ENCODE results near the gene POLA2.
A peak's percentile ranks its signal among the peaks of the same experiment; 100 is the strongest.

The POLA2 gene

DNA sequence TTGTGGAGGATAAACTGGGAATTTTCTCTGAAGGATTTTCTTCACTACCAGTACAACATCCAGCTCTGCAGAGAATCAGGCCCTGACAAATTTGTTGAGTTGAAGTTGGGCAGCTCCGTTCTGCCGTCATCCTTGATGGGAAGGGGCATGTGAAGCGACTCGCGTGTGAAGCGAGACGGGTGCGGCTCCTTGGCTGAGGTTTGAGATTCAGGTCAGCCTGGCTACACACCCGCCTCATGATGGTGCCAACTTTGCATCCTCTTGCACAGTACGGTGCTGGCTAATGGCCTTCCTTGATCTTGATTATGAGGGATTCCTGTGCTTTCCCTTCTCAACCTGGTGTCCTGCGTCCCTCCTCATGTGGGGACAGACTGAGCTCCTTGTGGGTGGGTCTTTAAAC is 33.2 kb downstream of the POLA2 start:
- Mint-ChIP-seq H3K36me3 (ENCODE audit: low read depth) (peaks cover 54% of the 10 kb centered on the region), H3K4me1 (peaks cover 6% of the 10 kb centered on the region), H3K9me3 (no peaks in the 10 kb centered on the region), H3K27ac (peak overlapping the region; percentile 20), H3K4me3 (no peak overlapping the region), H3K27me3 (ENCODE audit: low read depth, poor library complexity) (peaks cover 2% of the 10 kb centered on the region)
- no peak for DNase-seq
- TF ChIP-seq, protein P1, sequence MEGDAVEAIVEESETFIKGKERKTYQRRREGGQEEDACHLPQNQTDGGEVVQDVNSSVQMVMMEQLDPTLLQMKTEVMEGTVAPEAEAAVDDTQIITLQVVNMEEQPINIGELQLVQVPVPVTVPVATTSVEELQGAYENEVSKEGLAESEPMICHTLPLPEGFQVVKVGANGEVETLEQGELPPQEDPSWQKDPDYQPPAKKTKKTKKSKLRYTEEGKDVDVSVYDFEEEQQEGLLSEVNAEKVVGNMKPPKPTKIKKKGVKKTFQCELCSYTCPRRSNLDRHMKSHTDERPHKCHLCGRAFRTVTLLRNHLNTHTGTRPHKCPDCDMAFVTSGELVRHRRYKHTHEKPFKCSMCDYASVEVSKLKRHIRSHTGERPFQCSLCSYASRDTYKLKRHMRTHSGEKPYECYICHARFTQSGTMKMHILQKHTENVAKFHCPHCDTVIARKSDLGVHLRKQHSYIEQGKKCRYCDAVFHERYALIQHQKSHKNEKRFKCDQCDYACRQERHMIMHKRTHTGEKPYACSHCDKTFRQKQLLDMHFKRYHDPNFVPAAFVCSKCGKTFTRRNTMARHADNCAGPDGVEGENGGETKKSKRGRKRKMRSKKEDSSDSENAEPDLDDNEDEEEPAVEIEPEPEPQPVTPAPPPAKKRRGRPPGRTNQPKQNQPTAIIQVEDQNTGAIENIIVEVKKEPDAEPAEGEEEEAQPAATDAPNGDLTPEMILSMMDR (IDR thresholded peaks at IDR 0.05) = no peak

DNA sequence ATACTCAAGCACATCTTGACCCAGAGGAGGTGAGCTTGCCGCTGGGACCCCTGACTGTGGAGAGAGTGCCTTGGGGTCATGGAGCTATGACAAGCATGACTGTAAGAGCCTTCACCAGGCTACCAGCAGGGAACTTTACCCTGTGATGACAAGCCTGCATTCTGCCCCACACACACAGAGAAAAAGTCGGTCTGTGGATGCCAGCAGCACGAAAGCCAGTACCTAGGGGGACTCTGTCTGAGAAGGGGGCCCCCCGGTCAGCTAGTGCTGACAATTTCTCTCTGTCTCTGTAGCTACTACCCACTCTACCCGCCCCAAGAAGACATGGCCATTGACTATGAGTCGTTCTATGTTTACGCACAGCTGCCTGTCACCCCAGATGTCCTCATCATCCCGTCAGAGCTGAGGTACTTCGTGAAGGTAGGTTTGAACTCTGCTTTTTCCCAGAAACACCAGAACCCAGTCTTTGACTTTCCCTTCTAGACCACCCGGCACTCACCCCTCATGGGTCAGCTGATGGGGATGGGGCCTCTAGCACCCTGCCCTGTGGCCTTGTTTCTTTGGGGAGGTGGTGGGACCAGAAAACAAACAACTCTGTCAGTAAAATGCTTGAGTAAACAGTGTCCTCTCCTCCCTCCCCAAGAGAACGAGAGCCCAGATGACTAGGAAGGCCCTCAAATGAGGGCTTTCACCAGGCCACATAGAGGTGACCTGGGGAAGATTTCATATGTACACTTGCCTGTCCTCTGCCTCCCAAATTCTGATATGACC is 34.0 kb downstream of the POLA2 start:
- H3K4me3 Mint-ChIP-seq = no peak overlapping the region
- no peak for DNase-seq
- peaks cover 2% of the 10 kb centered on the region for H3K27me3 Mint-ChIP-seq (ENCODE audit: low read depth, poor library complexity)
- H3K4me1 Mint-ChIP-seq = peaks cover 9% of the 10 kb centered on the region
- H3K36me3 Mint-ChIP-seq (ENCODE audit: low read depth) = peaks cover 49% of the 10 kb centered on the region
- no peaks in the 10 kb centered on the region for H3K9me3 Mint-ChIP-seq
- H3K27ac Mint-ChIP-seq = peak overlapping the region; percentile 74
- TF ChIP-seq, protein P1 (IDR thresholded peaks at IDR 0.05) = no peak

DNA sequence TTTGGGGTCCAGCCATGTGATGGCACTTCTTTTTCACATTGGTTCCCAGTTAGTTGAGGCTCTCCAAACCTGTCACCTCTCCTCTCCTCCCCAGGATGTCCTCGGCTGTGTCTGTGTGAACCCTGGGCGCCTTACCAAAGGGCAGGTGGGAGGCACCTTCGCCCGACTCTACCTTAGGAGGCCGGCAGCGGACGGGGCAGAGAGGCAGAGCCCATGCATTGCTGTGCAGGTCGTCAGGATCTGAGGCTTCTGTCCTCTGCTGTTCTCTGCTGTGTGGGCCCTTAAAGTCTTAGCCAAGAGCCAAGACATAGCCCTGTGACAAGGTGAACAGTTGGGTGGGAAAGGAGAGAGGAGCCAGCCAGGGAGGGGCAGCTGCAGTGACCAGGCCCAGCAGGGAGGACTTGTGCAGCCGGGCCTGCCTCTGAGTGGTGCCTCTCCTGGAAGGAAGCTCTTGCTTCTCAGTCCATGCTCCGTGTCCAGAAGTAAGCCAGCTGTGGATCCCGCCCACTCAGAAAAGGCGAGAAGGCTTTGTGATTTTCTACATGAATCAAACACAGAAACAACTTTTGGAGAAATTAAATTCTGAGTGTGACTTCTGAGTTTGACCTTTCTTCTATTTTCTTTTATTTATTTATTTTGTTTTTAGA is 35.4 kb downstream of the POLA2 start:
- Mint-ChIP-seq H3K4me1 (peaks cover 23% of the 10 kb centered on the region), H3K4me3 (no peak overlapping the region), H3K27me3 (ENCODE audit: low read depth, poor library complexity) (no peaks in the 10 kb centered on the region), H3K36me3 (ENCODE audit: low read depth) (peaks cover 37% of the 10 kb centered on the region), H3K9me3 (no peaks in the 10 kb centered on the region), H3K27ac (no peak overlapping the region)
- TF ChIP-seq, protein P1 (IDR thresholded peaks at IDR 0.05) = no peak
- no peak for DNase-seq

DNA sequence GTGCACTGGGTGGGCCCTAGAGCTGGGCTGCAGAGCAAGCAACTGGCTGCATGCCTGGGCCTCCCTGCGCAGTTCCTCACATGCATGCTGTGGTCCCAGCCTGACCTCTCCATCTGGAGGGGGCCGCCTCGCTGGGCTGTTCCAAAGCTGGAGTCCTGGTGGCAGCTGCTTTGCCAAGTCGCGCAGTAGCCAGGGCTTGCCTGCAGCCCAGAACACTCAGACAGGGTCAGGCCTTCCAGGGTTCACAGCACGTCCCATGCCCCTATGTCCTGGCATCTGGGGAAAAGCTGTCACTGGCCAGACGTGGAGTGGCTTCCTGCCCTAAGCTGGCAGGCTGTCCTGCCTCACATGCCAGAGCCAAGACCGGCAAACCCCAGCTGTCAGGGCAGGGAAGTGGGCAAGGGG is 36.4 kb downstream of the POLA2 start:
- no peak for DNase-seq
- Mint-ChIP-seq H3K27me3 (ENCODE audit: low read depth, poor library complexity) (no peaks in the 10 kb centered on the region), H3K36me3 (ENCODE audit: low read depth) (peaks cover 29% of the 10 kb centered on the region), H3K27ac (no peak overlapping the region), H3K9me3 (no peaks in the 10 kb centered on the region), H3K4me1 (peaks cover 29% of the 10 kb centered on the region), H3K4me3 (no peak overlapping the region)
- TF ChIP-seq, protein P1 (IDR thresholded peaks at IDR 0.05) = no peak

DNA sequence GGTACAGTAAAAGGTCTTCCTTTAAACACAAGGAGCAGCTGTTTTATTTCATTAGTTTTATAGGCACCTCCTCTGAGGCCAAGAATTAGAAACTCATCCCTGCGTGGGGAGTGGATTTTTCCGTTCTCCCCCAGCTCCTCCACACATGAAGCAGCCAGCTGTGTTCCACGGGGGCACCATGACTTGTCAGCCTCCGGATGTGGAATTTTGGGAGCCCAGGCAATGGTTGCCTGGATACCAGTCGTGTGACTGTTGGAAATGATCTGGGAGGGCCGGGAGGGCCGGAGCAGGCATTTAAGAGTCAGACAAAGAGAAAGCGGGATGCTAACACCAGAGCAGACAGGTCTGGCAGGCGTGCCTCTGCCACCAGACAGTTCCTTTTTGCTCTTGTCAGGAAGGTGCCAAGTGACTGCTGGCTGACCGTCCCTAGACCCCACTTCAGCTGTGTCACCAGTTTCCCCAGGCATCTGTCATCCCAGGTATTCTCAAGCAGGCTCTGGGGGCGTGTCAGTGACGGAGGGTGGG is 37.0 kb downstream of the POLA2 start:
- H3K27me3 Mint-ChIP-seq (ENCODE audit: low read depth, poor library complexity) = no peaks in the 10 kb centered on the region
- H3K4me1 Mint-ChIP-seq = peaks cover 29% of the 10 kb centered on the region
- no peaks in the 10 kb centered on the region for H3K9me3 Mint-ChIP-seq

More for the DNA sequence above, 37.0 kb downstream of the POLA2 start:
- peaks cover 28% of the 10 kb centered on the region for H3K36me3 Mint-ChIP-seq (ENCODE audit: low read depth)
- TF ChIP-seq, protein P1 (IDR thresholded peaks at IDR 0.05) = no peak
- no peak for DNase-seq
- no peak overlapping the region for H3K27ac Mint-ChIP-seq
- no peak overlapping the region for H3K4me3 Mint-ChIP-seq
